ENCODE data around the gene TCTN2.

GRCh38 chr12:123757561-123757960 is 86.6 kb downstream of the TCTN2 start:
- TF ChIP-seq CTCF (IDR thresholded peaks at IDR 0.05), result no peak
- TF ChIP-seq POLR2A (IDR thresholded peaks at IDR 0.05), result no peak

Measured in Peyer's patch (tissue), 4 donors.